Adrenal gland (tissue), 5 donors: ENCODE measurements around the gene HNRNPH1.

Source experiments
- CTCF ChIP-seq, 6 experiments: fragments of 450-650 bp in 4 of 6; fragments of 200-600 bp in 2 of 6; sonication (generic) in 1 of 6; IDR thresholded peaks; 1 replicate in 5 of 6; 2 replicates in 1 of 6; pipeline versions ENCODE4 v1.5.1 to v1.8.0; 2016 to 2021; ENCODE audit warnings: antibody characterized with exemption in 6 of 6, mild to moderate bottlenecking in 2 of 6, moderate library complexity in 1 of 6
- POLR2A ChIP-seq, 2 donors: fragments of 450-650 bp; IDR thresholded peaks; one replicate each; pipeline ENCODE4 v1.6.1; 2017; ENCODE audit warnings: antibody characterized with exemption in 2 of 2, mild to moderate bottlenecking in 2 of 2, moderate library complexity in 1 of 2
- donor health status: DM: no; HTN: no; CAD: no.

GRCh38 chr5:179620703-179621350, 2.6 kb downstream of the HNRNPH1 start:
- no peak for TF ChIP-seq CTCF (IDR thresholded peaks at IDR 0.05)
- TF ChIP-seq POLR2A (IDR thresholded peaks at IDR 0.05), result peak in 1 of 2 donors; percentile 19
